PC-3 (cell line): ENCODE data around the gene NCF1. TPM values are rescaled to one million over a fixed set of nuclear protein-coding genes. Genes with fewer than 3 reads are reported as not detected.
"Not testable (repeated sequence)": the region's sequence is repeated elsewhere in the genome, so short reads cannot be mapped to it uniquely, and the experiment has no call there.

Experiments
- ATAC-seq: fragments of 200-7000 bp; cut with Tn5 transposase; 2 replicates; pipeline ENCODE4 v1.9.1; 2020; ENCODE audit warnings: mild to moderate bottlenecking, moderate library complexity
- Bru-seq: library from RNA; stranded (reverse); fragments of 400-500 nt; gene quantifications from one replicate; lab custom pipeline; 2021; lab: Mats Ljungman, UMichigan
- BruChase-seq, 2 experiments: library from RNA; stranded (reverse); fragments of 400-500 nt; gene quantifications; one replicate each; lab custom pipeline; 2021; lab: Mats Ljungman, UMichigan
- BruUV-seq: library from RNA; stranded (reverse); fragments of 400-500 nt; replicated peaks from 2 replicates; lab custom pipeline; 2021; lab: Mats Ljungman, UMichigan
- CTCF ChIA-PET: fragments of 300-600 bp; sonication (Branson Sonifier 250); formaldehyde crosslinking; loops from one replicate; lab custom pipeline; 2022; ENCODE audit warnings: antibody characterized with exemption; lab: Charles Lee
- POLR2A ChIA-PET: fragments of 300-600 bp; sonication (Branson Sonifier 250); formaldehyde crosslinking; loops from one replicate; lab custom pipeline; 2022; ENCODE audit warnings: antibody characterized with exemption; ENCODE audit not compliant: unreplicated experiment; lab: Charles Lee
- DNase-seq: peaks from one replicate; pipeline ENCODE4 v3.0.0-alpha.2; 2015
- H2AFZ ChIP-seq: fragments of 300-600 bp; sonication (generic); 2 replicates; pipeline ENCODE4 v1.6.0; 2016; ENCODE audit warnings: antibody characterized with exemption, low read length
- H3F3A ChIP-seq: fragments of 300-600 bp; sonication (generic); one replicate; pipeline ENCODE4 v1.6.0; 2017; ENCODE audit warnings: antibody characterized with exemption, low read length, control low read depth, mild to moderate bottlenecking; ENCODE audit not compliant: unreplicated experiment
- H3K27ac ChIP-seq: fragments of 300-600 bp; sonication (generic); 2 replicates; pipeline ENCODE4 v1.5.1; 2016; ENCODE audit warnings: mild to moderate bottlenecking, low read length
- H3K27me3 ChIP-seq: fragments of 300-600 bp; sonication (generic); 2 replicates; pipeline ENCODE4 v1.6.1; 2016; ENCODE audit warnings: low read length, mixed read lengths
- H3K36me3 ChIP-seq: fragments of 300-600 bp; sonication (generic); 2 replicates; pipeline ENCODE4 v1.6.1; 2016; ENCODE audit warnings: low read depth, mixed run types, low read length, mixed read lengths
- H3K4me1 ChIP-seq: fragments of 300-600 bp; sonication (generic); 2 replicates; pipeline ENCODE4 v1.5.1; 2016; ENCODE audit warnings: low read length; ENCODE audit not compliant: insufficient read depth
- H3K4me2 ChIP-seq: fragments of 300-600 bp; sonication (generic); 2 replicates; pipeline ENCODE4 v1.6.0; 2016; ENCODE audit warnings: low read length
- H3K4me3 ChIP-seq: fragments of 300-600 bp; sonication (generic); 2 replicates; pipeline ENCODE4 v1.5.1; 2016; ENCODE audit warnings: mild to moderate bottlenecking, low read length, mixed read lengths
- H3K79me2 ChIP-seq: fragments of 300-600 bp; sonication (generic); 2 replicates; pipeline ENCODE4 v1.6.1; 2017; ENCODE audit warnings: low read length, mixed read lengths
- H3K9ac ChIP-seq: fragments of 300-600 bp; sonication (generic); 2 replicates; pipeline ENCODE4 v1.6.0; 2016; ENCODE audit warnings: mild to moderate bottlenecking, low read length
- H3K9me2 ChIP-seq: fragments of 300-600 bp; sonication (generic); replicated peaks from 2 replicates; pipeline ENCODE4 v1.6.1; 2016; ENCODE audit warnings: mixed run types, low read length, mixed read lengths
- H3K9me3 ChIP-seq: fragments of 300-600 bp; sonication (generic); 2 replicates; pipeline ENCODE4 v1.6.1; 2016; ENCODE audit warnings: low read length, mixed read lengths
- H4K20me1 ChIP-seq: fragments of 300-600 bp; sonication (generic); 2 replicates; pipeline ENCODE4 v1.6.1; 2016; ENCODE audit warnings: low read length, mixed read lengths
- EZH2 ChIP-seq: fragments of 300-600 bp; sonication (generic); IDR thresholded peaks from one replicate; pipeline ENCODE4 v1.6.1; 2017; ENCODE audit warnings: antibody characterized with exemption, mild to moderate bottlenecking, low read length; ENCODE audit not compliant: unreplicated experiment
- EZH2phosphoT487 ChIP-seq: fragments of 300-600 bp; sonication (generic); IDR thresholded peaks from 2 replicates; pipeline ENCODE4 v1.6.1; 2018; ENCODE audit warnings: mild to moderate bottlenecking, antibody characterized with exemption, low read length, borderline replicate concordance
- intact Hi-C: fragments of 100-400 bp; cut with micrococcal nuclease; formaldehyde crosslinking; loops from 2 replicates; pipeline ENCODE4 v1.9.0; 2023
- long read RNA-seq: library from polyadenylated mRNA; unstranded; transcript quantifications from one replicate; pipeline ENCODE4 v2.0.0, GENCODE V29; 2021; ENCODE audit not compliant: unreplicated experiment
- total RNA-seq: library from RNA; depleted of rRNA; stranded (reverse); fragments of >200 nt; gene quantifications from 2 replicates; pipeline ENCODE4 v1.2.3, GENCODE V29; 2014; rRNA removed
- TF ChIP-seq, protein P1 (sequence below): fragments of 300-600 bp; sonication (generic); conservative IDR thresholded peaks from 2 replicates; pipeline ENCODE4 v1.5.1; 2017; ENCODE audit warnings: antibody characterized with exemption, low read depth, mild to moderate bottlenecking, low read length

The NCF1 gene
- total RNA-seq (not detected in 2 replicates), Bru-seq, nascent RNA (percentile 11 among the genes with signal in this experiment), BruChase-seq, experiment 1, labeled RNA remaining after a 6-hour chase (percentile 28 among the genes with signal in this experiment), BruChase-seq, experiment 2, labeled RNA remaining after a 2-hour chase (percentile 21 among the genes with signal in this experiment)
- long read RNA-seq, partial matches to known transcripts, result 0 of 2 reads
- long read RNA-seq, other reads (novel, unspliced or antisense), result 2 of 2 reads

DNA sequence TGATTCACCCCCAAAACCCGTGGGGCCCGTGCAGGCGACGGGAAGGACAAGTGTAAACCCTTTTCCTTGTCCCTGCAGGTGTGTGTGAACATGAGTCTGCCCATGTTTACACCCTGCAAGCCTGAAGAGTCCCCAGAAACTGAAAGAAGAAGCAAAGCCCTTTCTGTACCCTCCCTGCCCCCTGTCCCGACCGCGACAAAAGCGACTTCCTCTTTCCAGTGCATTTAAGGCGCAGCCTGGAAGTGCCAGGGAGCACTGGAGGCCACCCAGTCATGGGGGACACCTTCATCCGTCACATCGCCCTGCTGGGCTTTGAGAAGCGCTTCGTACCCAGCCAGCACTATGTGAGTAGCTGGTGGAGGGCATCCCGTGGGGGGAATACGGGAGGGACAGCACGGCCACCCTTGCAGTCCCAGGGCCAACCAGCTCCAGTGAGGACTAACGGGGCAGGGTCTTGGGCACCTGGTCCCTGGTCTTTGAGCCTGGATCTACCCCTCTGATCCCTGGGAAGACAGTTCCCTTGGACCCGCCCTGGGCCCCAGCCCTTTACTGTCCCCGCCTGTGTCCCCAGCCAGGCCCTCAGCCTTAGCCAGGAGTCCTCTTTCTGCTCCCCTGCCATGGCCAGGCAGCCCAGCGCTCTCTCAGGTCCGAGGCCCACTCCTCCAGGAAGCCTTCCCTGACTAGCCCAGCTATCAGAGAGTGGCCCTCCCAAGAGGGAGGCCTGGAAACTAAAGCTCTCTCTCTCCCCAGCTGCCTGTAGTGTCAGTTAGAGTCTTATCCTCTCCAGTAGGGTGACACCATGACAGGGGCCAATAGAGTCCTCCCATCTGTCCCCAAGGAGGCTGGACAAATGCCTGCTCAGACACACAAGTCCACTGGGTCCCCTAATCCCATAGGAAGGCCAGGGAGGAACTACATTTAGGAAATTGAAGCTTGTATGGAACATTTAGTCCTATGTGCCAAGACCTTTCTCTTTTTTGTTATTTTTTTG is at the start of gene NCF1:
Gene NCF1, plus strand, starts transcription at position 252 of the 991 bp plus-strand sequence. Its CDS starts 21 bp downstream, at position 273.
- H3K36me3 ChIP-seq, ATAC-seq, POLR2A ChIA-PET, BruUV-seq, H3K9me2 ChIP-seq, H3K9ac ChIP-seq, intact Hi-C loops, H3K4me1 ChIP-seq, H3K27me3 ChIP-seq, DNase-seq, H3K9me3 ChIP-seq, H2AFZ ChIP-seq, H3K79me2 ChIP-seq, H4K20me1 ChIP-seq, H3F3A ChIP-seq, H3K4me3 ChIP-seq, H3K27ac ChIP-seq, H3K4me2 ChIP-seq, CTCF ChIA-PET: not testable (repeated sequence)

DNA sequence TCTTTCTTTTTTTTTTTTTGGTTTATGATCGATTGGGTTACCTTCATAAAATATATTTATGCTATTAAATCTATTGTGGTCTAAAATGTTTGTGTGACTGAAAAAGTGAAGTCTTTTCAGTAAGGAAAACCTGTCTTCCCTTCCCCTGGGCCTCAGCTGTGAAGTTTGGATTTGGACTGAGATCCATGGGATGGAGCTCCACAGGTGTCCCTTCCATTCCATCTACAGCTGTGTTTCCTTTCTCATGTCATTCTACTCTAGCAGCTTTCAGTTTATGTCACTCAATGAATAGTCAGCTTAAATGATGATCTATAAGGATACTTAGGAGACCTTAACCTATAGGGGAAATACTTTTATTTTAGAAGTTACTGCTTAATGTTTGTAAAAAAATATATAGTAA is 48.0 kb upstream of the NCF1 start:
- CTCF ChIA-PET, result no interaction called here

DNA sequence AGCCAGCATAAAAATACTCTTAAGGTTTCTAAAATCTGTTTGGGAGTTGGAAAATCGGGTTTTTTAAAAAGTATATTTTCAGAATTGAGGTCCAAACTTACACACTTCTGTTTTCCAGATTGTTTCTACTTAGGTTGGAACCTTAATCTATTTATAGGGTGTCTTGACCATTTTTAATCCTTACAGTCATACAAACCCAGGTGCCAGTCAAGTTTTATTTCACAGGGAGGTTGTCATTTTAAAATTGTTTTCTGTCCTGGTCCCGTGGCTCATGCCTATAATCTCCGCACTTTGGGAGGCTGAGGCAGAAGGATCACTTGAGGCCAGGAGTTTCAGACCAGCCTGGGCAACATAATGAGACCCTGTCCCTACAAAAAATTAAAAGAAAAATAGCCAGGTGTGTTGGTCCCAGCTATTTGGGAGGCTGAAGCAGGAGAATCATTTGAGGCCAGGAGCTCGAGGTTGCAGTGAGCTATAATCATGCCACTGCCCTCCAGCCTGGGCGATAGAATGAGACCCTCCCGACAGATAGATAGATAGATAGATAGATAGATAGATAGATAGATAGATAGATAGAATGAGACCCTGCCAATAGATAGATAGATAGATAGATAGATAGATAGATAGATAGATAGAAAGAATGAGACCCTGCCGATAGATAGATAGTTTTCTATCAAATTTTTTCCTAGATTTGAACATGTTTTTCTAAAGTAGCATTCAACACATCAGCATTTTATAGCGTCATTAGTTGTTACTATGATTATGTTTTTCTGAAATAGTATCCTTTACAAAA is 47.3 kb upstream of the NCF1 start:
- POLR2A ChIA-PET, result no interaction called here
- Histone ChIP-seq H2AFZ (no peak overlapping the region), H3K9me2 (no peaks in the 10 kb centered on the region), H3K4me3 (no peak overlapping the region), H3F3A (no peaks in the 10 kb centered on the region), H3K4me1 (no peaks in the 10 kb centered on the region), H3K79me2 (no peaks in the 10 kb centered on the region), H3K27me3 (no peaks in the 10 kb centered on the region), H3K4me2 (no peak overlapping the region), H3K9ac (no peak overlapping the region), H3K36me3 (peaks cover 10% of the 10 kb centered on the region; the same call in 1 of the 2 replicates), H3K27ac (no peak overlapping the region), H3K9me3 (no peaks in the 10 kb centered on the region), H4K20me1 (no peaks in the 10 kb centered on the region)
- ATAC-seq (no peak), DNase-seq (no peak)
- BruUV-seq, result no TSS peak
- TF ChIP-seq EZH2 (no peak), EZH2phosphoT487 (no peak)
- TF ChIP-seq, protein P1, sequence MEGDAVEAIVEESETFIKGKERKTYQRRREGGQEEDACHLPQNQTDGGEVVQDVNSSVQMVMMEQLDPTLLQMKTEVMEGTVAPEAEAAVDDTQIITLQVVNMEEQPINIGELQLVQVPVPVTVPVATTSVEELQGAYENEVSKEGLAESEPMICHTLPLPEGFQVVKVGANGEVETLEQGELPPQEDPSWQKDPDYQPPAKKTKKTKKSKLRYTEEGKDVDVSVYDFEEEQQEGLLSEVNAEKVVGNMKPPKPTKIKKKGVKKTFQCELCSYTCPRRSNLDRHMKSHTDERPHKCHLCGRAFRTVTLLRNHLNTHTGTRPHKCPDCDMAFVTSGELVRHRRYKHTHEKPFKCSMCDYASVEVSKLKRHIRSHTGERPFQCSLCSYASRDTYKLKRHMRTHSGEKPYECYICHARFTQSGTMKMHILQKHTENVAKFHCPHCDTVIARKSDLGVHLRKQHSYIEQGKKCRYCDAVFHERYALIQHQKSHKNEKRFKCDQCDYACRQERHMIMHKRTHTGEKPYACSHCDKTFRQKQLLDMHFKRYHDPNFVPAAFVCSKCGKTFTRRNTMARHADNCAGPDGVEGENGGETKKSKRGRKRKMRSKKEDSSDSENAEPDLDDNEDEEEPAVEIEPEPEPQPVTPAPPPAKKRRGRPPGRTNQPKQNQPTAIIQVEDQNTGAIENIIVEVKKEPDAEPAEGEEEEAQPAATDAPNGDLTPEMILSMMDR, result no peak
- CTCF ChIA-PET, result no interaction called here
- intact Hi-C loops, result no loop called here

More for the DNA sequence above, 48.0 kb upstream of the NCF1 start:
- Histone ChIP-seq H3K4me2 (no peak overlapping the region), H3K4me1 (no peaks in the 10 kb centered on the region), H4K20me1 (no peaks in the 10 kb centered on the region), H3K9ac (no peak overlapping the region), H2AFZ (no peak overlapping the region), H3K36me3 (peaks cover 10% of the 10 kb centered on the region; the same call in 1 of the 2 replicates), H3K79me2 (no peaks in the 10 kb centered on the region), H3K4me3 (no peak overlapping the region), H3K27ac (no peak overlapping the region), H3F3A (no peaks in the 10 kb centered on the region), H3K9me2 (no peaks in the 10 kb centered on the region), H3K27me3 (no peaks in the 10 kb centered on the region), H3K9me3 (no peaks in the 10 kb centered on the region)
- ATAC-seq, result no peak
- no peak for DNase-seq
- POLR2A ChIA-PET, result no interaction called here
- no TSS peak for BruUV-seq
- intact Hi-C loops, result no loop called here
- TF ChIP-seq EZH2phosphoT487 (no peak), EZH2 (no peak)
- TF ChIP-seq, protein P1, result no peak

DNA sequence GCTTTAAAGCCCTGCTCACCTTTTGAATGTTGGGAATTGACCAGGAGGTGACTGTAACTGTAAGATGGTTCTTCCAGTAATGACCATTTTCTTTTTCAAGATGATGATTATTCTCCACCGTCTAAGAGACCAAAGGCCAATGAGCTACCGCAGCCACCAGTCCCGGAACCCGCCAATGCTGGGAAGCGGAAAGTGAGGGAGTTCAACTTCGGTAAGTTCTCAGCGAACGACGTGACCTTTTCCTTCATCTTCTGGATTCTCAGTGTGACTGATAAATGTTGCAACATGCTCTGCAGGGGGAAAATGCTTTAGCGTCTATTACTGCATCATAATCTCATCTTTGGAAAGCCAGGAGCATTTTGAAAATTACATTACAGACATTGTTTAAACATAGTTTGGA is 45.1 kb upstream of the NCF1 start:
- H3K4me3 ChIP-seq, BruUV-seq, H3K9me3 ChIP-seq, H3K9ac ChIP-seq, H3K4me2 ChIP-seq, ATAC-seq, H3K4me1 ChIP-seq, H3K27me3 ChIP-seq, H3K27ac ChIP-seq, intact Hi-C loops, H3K79me2 ChIP-seq, H3K9me2 ChIP-seq, H4K20me1 ChIP-seq, H3K36me3 ChIP-seq, CTCF ChIA-PET, POLR2A ChIA-PET, H2AFZ ChIP-seq, DNase-seq, H3F3A ChIP-seq: not testable (repeated sequence)
